Erythroblast (primary cell): ENCODE data around the gene SERPINB1.

Experiments used
- GATA1 ChIP-seq: IDR thresholded peaks from 2 replicates; pipeline ENCODE4 v1.6.1; 2011; ENCODE audit warnings: low read depth, mild to moderate bottlenecking, control low read depth, low read length, moderate library complexity
- POLR2A ChIP-seq: IDR thresholded peaks from 2 replicates; pipeline ENCODE4 v1.6.1; 2011; ENCODE audit warnings: mild to moderate bottlenecking, low read length

- TF ChIP-seq POLR2A: no peak
- TF ChIP-seq GATA1: no peak
Observed at GRCh38 chr6:2851727-2852513, 10.3 kb upstream of the SERPINB1 start.
